ENCODE data around the gene CLP1.

Gene CLP1

DNA sequence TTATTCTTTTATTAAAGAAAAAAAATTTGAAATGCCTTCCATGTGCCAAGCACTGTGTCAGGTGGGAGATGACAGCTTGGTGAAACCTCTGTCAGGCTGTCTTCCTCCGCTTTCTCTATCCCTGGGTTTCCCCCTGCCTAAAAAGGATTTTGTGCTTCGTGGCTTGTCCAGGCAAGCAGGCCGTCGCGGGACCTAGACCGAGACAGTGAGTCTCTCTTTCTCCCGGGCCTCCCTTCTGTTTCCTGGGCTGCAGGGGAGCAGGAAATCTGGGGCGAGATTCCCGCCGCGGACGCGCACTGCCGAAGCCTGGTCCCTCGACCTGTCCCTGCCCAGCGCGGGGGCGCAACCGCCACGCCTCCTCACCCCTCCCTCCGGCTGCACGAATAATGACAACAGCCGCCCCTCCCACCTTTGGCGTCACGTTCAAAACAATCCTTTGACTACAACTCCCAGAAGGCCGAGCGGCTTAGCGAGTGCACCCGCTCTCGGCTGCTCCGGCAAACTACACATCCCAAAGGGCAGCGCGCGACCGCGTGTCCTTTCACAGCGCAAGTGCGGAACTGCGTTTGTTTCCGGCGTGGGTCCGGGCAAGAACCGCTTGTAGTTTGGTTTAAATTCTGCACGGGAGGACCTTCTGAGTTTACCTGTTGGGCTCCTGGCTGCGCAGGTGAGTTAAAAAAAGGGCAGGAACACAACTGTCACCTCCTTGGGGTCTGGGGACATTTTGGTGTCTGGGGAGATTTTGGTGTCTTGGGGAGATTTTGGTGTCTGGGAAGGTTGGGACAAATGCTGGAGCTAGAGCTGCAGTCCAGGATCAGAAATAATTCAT lies at the start of gene CLP1:
TSS of gene CLP1 (plus strand) at position 569 of the 829 bp plus-strand sequence. CDS start 1,715 bp downstream, outside the sequence.
- Histone ChIP-seq H2AFZ (ENCODE audit: low read length) (peak within 1 kb of the TSS; percentile 72), H4K20me1 (ENCODE audit: insufficient read depth, low read length, poor library complexity, severe bottlenecking) (peaks cover 12% of the 10 kb centered on the region), H3K4me3 (ENCODE audit: low read length, poor library complexity, severe bottlenecking) (peak within 1 kb of the TSS; percentile 84), H3K4me2 (ENCODE audit: low read depth, low read length, poor library complexity, severe bottlenecking) (peak within 1 kb of the TSS; percentile 80), H3K27me3 (ENCODE audit: insufficient read depth, low read length, poor library complexity, severe bottlenecking) (no peaks in the 10 kb centered on the region), H3K9me3 (ENCODE audit: insufficient read depth, low read depth, low read length) (no peaks in the 10 kb centered on the region), H3K36me3 (ENCODE audit: insufficient read depth, low read length) (peaks cover 10% of the 10 kb centered on the region; the same call in 1 of the 2 replicates), H3K4me1 (ENCODE audit: insufficient read depth, low read length, poor library complexity, severe bottlenecking) (peaks cover 17% of the 10 kb centered on the region), H3K9ac (ENCODE audit: low read depth, low read length, poor library complexity, severe bottlenecking) (peak within 1 kb of the TSS; percentile 77), H3K9me2 (replicated peaks; ENCODE audit: low read depth, low read length) (no peaks in the 10 kb centered on the region), H3K79me2 (ENCODE audit: insufficient read depth, low read length) (peaks cover 36% of the 10 kb centered on the region), H3F3A (ENCODE audit: low read depth) (no peaks in the 10 kb centered on the region)
- TF ChIP-seq CTCF (conservative IDR thresholded peaks at IDR 0.05; ENCODE audit: low read length), result no peak
- TF ChIP-seq EZH2phosphoT487 (IDR thresholded peaks at IDR 0.05; ENCODE audit: borderline replicate concordance), result no peak

DNA sequence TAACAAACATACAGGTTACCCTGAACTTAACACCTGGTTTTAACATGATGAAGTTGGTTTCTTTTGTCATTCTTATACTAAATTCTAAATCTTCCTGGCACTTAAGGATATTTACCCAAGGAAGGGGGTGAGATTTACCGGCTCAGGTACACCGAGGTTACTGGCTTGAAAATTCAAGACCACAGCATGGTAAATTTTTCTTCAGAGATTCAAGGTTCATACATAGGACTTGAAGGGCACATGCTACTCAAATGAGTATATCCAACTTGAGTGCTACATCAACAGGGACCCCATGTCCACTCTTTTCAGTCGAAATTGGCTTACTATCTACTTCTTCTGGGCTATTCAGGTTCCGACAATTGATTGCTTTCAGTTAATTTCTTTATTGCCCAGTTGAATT lies 47.4 kb upstream of the CLP1 start:
- no peak overlapping the region for H3K9ac ChIP-seq (ENCODE audit: low read depth, low read length, poor library complexity, severe bottlenecking)
- no peak overlapping the region for H3K4me3 ChIP-seq (ENCODE audit: low read length, poor library complexity, severe bottlenecking)
- no peaks in the 10 kb centered on the region for H3K9me3 ChIP-seq (ENCODE audit: insufficient read depth, low read depth, low read length)
- H3K36me3 ChIP-seq (ENCODE audit: insufficient read depth, low read length), result no peaks in the 10 kb centered on the region
- no peaks in the 10 kb centered on the region for H4K20me1 ChIP-seq (ENCODE audit: insufficient read depth, low read length, poor library complexity, severe bottlenecking)
- no peak for TF ChIP-seq EZH2phosphoT487 (IDR thresholded peaks at IDR 0.05; ENCODE audit: borderline replicate concordance)
- no peak for TF ChIP-seq CTCF (conservative IDR thresholded peaks at IDR 0.05; ENCODE audit: low read length)
- H3K9me2 ChIP-seq (replicated peaks; ENCODE audit: low read depth, low read length), result no peaks in the 10 kb centered on the region
- no peaks in the 10 kb centered on the region for H3K79me2 ChIP-seq (ENCODE audit: insufficient read depth, low read length)
- no peak overlapping the region for H3K4me2 ChIP-seq (ENCODE audit: low read depth, low read length, poor library complexity, severe bottlenecking)
- H3F3A ChIP-seq (ENCODE audit: low read depth), result no peaks in the 10 kb centered on the region
- H2AFZ ChIP-seq (ENCODE audit: low read length), result no peak overlapping the region
- H3K27me3 ChIP-seq (ENCODE audit: insufficient read depth, low read length, poor library complexity, severe bottlenecking), result no peaks in the 10 kb centered on the region
- H3K4me1 ChIP-seq (ENCODE audit: insufficient read depth, low read length, poor library complexity, severe bottlenecking), result no peaks in the 10 kb centered on the region

DNA sequence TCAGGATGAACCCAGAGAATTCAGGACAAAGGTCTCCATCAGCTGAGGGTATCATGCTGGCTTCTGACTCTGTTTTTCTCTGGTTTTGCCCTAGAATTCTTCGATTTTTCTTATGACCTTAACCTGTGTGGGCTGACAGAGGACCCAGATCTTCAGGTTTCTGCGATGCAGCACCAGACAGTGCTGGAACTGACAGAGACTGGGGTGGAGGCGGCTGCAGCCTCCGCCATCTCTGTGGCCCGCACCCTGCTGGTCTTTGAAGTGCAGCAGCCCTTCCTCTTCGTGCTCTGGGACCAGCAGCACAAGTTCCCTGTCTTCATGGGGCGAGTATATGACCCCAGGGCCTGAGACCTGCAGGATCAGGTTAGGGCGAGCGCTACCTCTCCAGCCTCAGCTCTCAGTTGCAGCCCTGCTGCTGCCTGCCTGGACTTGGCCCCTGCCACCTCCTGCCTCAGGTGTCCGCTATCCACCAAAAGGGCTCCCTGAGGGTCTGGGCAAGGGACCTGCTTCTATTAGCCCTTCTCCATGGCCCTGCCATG lies 43.3 kb upstream of the CLP1 start:
- no peaks in the 10 kb centered on the region for H3K9me3 ChIP-seq (ENCODE audit: insufficient read depth, low read depth, low read length)
- H3K9me2 ChIP-seq (replicated peaks; ENCODE audit: low read depth, low read length), result no peaks in the 10 kb centered on the region
- H4K20me1 ChIP-seq (ENCODE audit: insufficient read depth, low read length, poor library complexity, severe bottlenecking), result no peaks in the 10 kb centered on the region
- TF ChIP-seq CTCF (conservative IDR thresholded peaks at IDR 0.05; ENCODE audit: low read length) (no peak), EZH2phosphoT487 (IDR thresholded peaks at IDR 0.05; ENCODE audit: borderline replicate concordance) (no peak)
- no peaks in the 10 kb centered on the region for H3K4me1 ChIP-seq (ENCODE audit: insufficient read depth, low read length, poor library complexity, severe bottlenecking)
- H3K79me2 ChIP-seq (ENCODE audit: insufficient read depth, low read length), result no peaks in the 10 kb centered on the region
- H3F3A ChIP-seq (ENCODE audit: low read depth), result no peaks in the 10 kb centered on the region
- H3K27me3 ChIP-seq (ENCODE audit: insufficient read depth, low read length, poor library complexity, severe bottlenecking), result no peaks in the 10 kb centered on the region
- H2AFZ ChIP-seq (ENCODE audit: low read length), result no peak overlapping the region
- no peaks in the 10 kb centered on the region for H3K36me3 ChIP-seq (ENCODE audit: insufficient read depth, low read length)
- no peak overlapping the region for H3K9ac ChIP-seq (ENCODE audit: low read depth, low read length, poor library complexity, severe bottlenecking)
- no peak overlapping the region for H3K4me3 ChIP-seq (ENCODE audit: low read length, poor library complexity, severe bottlenecking)
- no peak overlapping the region for H3K4me2 ChIP-seq (ENCODE audit: low read depth, low read length, poor library complexity, severe bottlenecking)
